Sigmoid colon (tissue), 4 donors: ENCODE results near the gene FAM76A.

ENCODE experiments used
- EP300 ChIP-seq, 4 donors: sonication (generic); formaldehyde crosslinking; IDR thresholded peaks; one replicate each; pipeline ENCODE4 v1.6.1; 2017; ENCODE audit warnings: antibody characterized with exemption in 4 of 4
- POLR2A ChIP-seq, 2 donors: fragments of 450-650 bp; IDR thresholded peaks; one replicate each; pipeline ENCODE4 v1.6.1; 2016; ENCODE audit warnings: antibody characterized with exemption in 2 of 2, mild to moderate bottlenecking in 2 of 2, moderate library complexity in 2 of 2
- POLR2AphosphoS5 ChIP-seq, 4 donors: sonication (generic); formaldehyde crosslinking; IDR thresholded peaks; one replicate each; pipeline ENCODE4 v1.6.1; 2017; ENCODE audit warnings: antibody characterized with exemption in 4 of 4
- TF ChIP-seq, protein P1 (sequence below), 4 experiments: fragments of 450-650 bp in 3 of 4; fragments of 200-600 bp in 1 of 4; IDR thresholded peaks; one replicate each; pipeline ENCODE4 v1.5.1; 2016 to 2019; ENCODE audit warnings: antibody characterized with exemption in 4 of 4, mild to moderate bottlenecking in 3 of 4, moderate library complexity in 2 of 4

GRCh38 chr1:27770293-27770830 is 44.6 kb downstream of the FAM76A start:
- TF ChIP-seq, protein P1, sequence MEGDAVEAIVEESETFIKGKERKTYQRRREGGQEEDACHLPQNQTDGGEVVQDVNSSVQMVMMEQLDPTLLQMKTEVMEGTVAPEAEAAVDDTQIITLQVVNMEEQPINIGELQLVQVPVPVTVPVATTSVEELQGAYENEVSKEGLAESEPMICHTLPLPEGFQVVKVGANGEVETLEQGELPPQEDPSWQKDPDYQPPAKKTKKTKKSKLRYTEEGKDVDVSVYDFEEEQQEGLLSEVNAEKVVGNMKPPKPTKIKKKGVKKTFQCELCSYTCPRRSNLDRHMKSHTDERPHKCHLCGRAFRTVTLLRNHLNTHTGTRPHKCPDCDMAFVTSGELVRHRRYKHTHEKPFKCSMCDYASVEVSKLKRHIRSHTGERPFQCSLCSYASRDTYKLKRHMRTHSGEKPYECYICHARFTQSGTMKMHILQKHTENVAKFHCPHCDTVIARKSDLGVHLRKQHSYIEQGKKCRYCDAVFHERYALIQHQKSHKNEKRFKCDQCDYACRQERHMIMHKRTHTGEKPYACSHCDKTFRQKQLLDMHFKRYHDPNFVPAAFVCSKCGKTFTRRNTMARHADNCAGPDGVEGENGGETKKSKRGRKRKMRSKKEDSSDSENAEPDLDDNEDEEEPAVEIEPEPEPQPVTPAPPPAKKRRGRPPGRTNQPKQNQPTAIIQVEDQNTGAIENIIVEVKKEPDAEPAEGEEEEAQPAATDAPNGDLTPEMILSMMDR (IDR thresholded peaks at IDR 0.05), result no peak
- TF ChIP-seq POLR2A (IDR thresholded peaks at IDR 0.05) (no peak), EP300 (IDR thresholded peaks at IDR 0.05) (no peak), POLR2AphosphoS5 (IDR thresholded peaks at IDR 0.05) (no peak)
